ENCODE measurements around the gene BRD3. TPM values are rescaled to one million over a fixed set of nuclear protein-coding genes. Genes with fewer than 3 reads are reported as not detected.

BRD3 gene
- total RNA-seq, 1 experiment from 2014 or later = 40.7 TPM

GRCh38 chr9:134052941-134053340 lies 14.9 kb downstream of the BRD3 start:
- H3K9ac ChIP-seq (ENCODE audit: low read length) = no peak overlapping the region
- no peaks in the 10 kb centered on the region for H3K9me3 ChIP-seq (ENCODE audit: control insufficient read depth in 1 of 2, insufficient read depth in 1 of 2, low read depth in 1 of 2, low read length in 2 of 2)
- peaks cover 6 to 7% of the 10 kb centered on the region in 2 experiments; a peak in 2 of 4 replicates for H3K36me3 ChIP-seq (ENCODE audit: control insufficient read depth in 1 of 2, insufficient read depth in 2 of 2, low read length in 2 of 2)
- H3K9me2 ChIP-seq (ENCODE audit: insufficient read depth) = no peaks in the 10 kb centered on the region
- CTCF ChIA-PET = no interaction called here
- intact Hi-C loops (cut with micrococcal nuclease) = no loop called here
- no peak overlapping the region for H3K4me2 ChIP-seq (ENCODE audit: low read length)
- DNase-seq (ENCODE audit: low read depth, low spot score) = no peak
- H3K4me3 ChIP-seq (replicated peaks in 1 of 2; ENCODE audit: low read depth in 1 of 2, low read length in 2 of 2) = no peak overlapping the region
- H3K79me2 ChIP-seq (ENCODE audit: insufficient read depth, low read length) = peaks cover 19% of the 10 kb centered on the region; the same call in 1 of the 2 replicates
- peaks cover 4 to 18% of the 10 kb centered on the region in 2 experiments; a peak in 3 of 4 replicates for H3K4me1 ChIP-seq (ENCODE audit: control insufficient read depth in 1 of 2, insufficient read depth in 2 of 2, low read length in 2 of 2)
- no peaks in the 10 kb centered on the region for H4K20me1 ChIP-seq (ENCODE audit: insufficient read depth)
- H3K27ac ChIP-seq (ENCODE audit: low read depth, low read length) = no peak overlapping the region
- RAD21 ChIA-PET (ENCODE audit: low non-redundant PET in 1 of 2, low total read pairs in 2 of 2, uncharacterized antibody in 2 of 2, unreplicated experiment in 2 of 2) = no interaction called here
- ATAC-seq = no peak
- TF ChIP-seq SRF (IDR thresholded peaks at IDR 0.05; ENCODE audit: low read depth) (no peak), EZH2phosphoT487 (IDR thresholded peaks at IDR 0.05; ENCODE audit: borderline replicate concordance) (no peak), CEBPB (IDR thresholded peaks at IDR 0.05; ENCODE audit: low read depth) (no peak), ZBTB33 (IDR thresholded peaks at IDR 0.05; ENCODE audit: extremely low read depth, insufficient replicate concordance, low read length) (no peak), SIN3A (IDR thresholded peaks at IDR 0.05; ENCODE audit: low read depth) (no peak)
- no peak overlapping the region for H2AFZ ChIP-seq (ENCODE audit: low read depth, low read length, poor library complexity, severe bottlenecking)
- POLR2A ChIA-PET = no interaction called here
- no TSS peak for BruUV-seq (replicated peaks)
- H3K27me3 ChIP-seq (ENCODE audit: insufficient read depth, low read length) = no peaks in the 10 kb centered on the region

DNA sequence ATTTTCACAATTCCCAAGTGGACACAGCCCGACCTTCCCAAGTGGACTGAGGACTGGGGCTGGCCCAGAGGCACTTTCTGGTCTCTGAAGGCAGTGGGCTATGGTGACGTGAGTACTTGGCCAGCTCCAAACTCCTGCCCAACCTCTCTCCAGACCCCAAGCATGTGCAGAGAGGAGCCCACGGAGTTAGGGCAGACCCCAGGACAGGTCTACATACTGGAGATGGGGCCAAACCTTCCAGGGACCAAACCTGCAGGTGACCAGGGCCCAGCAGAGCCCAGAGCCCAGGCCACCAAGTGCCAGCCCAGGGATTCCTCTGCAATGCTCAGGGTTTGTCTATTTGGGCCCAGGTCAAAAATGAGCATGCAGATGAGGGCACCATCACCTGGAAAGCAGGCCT lies 15.3 kb downstream of the BRD3 start:
- H3K4me2 ChIP-seq (ENCODE audit: low read length) = no peak overlapping the region
- RAD21 ChIA-PET (ENCODE audit: low non-redundant PET in 1 of 2, low total read pairs in 2 of 2, uncharacterized antibody in 2 of 2, unreplicated experiment in 2 of 2) = no interaction called here
- H3K27me3 ChIP-seq (ENCODE audit: insufficient read depth, low read length) = no peaks in the 10 kb centered on the region
- H2AFZ ChIP-seq (ENCODE audit: low read depth, low read length, poor library complexity, severe bottlenecking) = no peak overlapping the region
- CTCF ChIA-PET = no interaction called here
- no peak overlapping the region for H3K27ac ChIP-seq (ENCODE audit: low read depth, low read length)
- H4K20me1 ChIP-seq (ENCODE audit: insufficient read depth) = no peaks in the 10 kb centered on the region
- DNase-seq (ENCODE audit: low read depth, low spot score) = no peak
- intact Hi-C loops (cut with micrococcal nuclease) = no loop called here
- H3K9ac ChIP-seq (ENCODE audit: low read length) = no peak overlapping the region
- ATAC-seq = no peak
- POLR2A ChIA-PET = no interaction called here
- no TSS peak for BruUV-seq (replicated peaks)
- peaks cover 19% of the 10 kb centered on the region; the same call in 1 of the 2 replicates for H3K79me2 ChIP-seq (ENCODE audit: insufficient read depth, low read length)
- H3K9me3 ChIP-seq (ENCODE audit: control insufficient read depth in 1 of 2, insufficient read depth in 1 of 2, low read depth in 1 of 2, low read length in 2 of 2) = no peaks in the 10 kb centered on the region
- peaks cover 7 to 10% of the 10 kb centered on the region in 2 experiments; a peak in 2 of 4 replicates for H3K36me3 ChIP-seq (ENCODE audit: control insufficient read depth in 1 of 2, insufficient read depth in 2 of 2, low read length in 2 of 2)
- peaks cover 4 to 18% of the 10 kb centered on the region in 2 experiments; a peak in 3 of 4 replicates for H3K4me1 ChIP-seq (ENCODE audit: control insufficient read depth in 1 of 2, insufficient read depth in 2 of 2, low read length in 2 of 2)
- no peak overlapping the region for H3K4me3 ChIP-seq (replicated peaks in 1 of 2; ENCODE audit: low read depth in 1 of 2, low read length in 2 of 2)
- TF ChIP-seq ZNF274 (IDR thresholded peaks at IDR 0.05; ENCODE audit: low read depth, low read length) (no peak), ZFX (IDR thresholded peaks at IDR 0.05) (no peak), CEBPB (IDR thresholded peaks at IDR 0.05; ENCODE audit: low read depth) (no peak), JUND (IDR thresholded peaks at IDR 0.05) (no peak), RAD21 (IDR thresholded peaks at IDR 0.05; ENCODE audit: low read depth) (no peak), POLR2A (IDR thresholded peaks at IDR 0.05; ENCODE audit: borderline replicate concordance, extremely low read depth, insufficient read depth, insufficient read length) (no peak), SRF (IDR thresholded peaks at IDR 0.05; ENCODE audit: low read depth) (no peak), EZH2phosphoT487 (IDR thresholded peaks at IDR 0.05; ENCODE audit: borderline replicate concordance) (no peak), TCF7L2 (IDR thresholded peaks at IDR 0.05; ENCODE audit: borderline replicate concordance, extremely low read depth, insufficient read depth, insufficient read length) (no peak), ZBTB33 (IDR thresholded peaks at IDR 0.05; ENCODE audit: extremely low read depth, insufficient replicate concordance, low read length) (no peak), ELF1 (IDR thresholded peaks at IDR 0.05; ENCODE audit: borderline replicate concordance, low read depth) (no peak)
- TF ChIP-seq, protein P1, sequence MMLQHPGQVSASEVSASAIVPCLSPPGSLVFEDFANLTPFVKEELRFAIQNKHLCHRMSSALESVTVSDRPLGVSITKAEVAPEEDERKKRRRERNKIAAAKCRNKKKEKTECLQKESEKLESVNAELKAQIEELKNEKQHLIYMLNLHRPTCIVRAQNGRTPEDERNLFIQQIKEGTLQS (IDR thresholded peaks at IDR 0.05) = no peak
- no peaks in the 10 kb centered on the region for H3K9me2 ChIP-seq (ENCODE audit: insufficient read depth)

Measured in HCT116 (cell line).